Measurements from ENCODE around the gene GPR162.

GRCh38 chr12:6868211-6869048 is 46.8 kb downstream of the GPR162 start:
- TF ChIP-seq GATA3 (IDR thresholded peaks at IDR 0.05; ENCODE audit: low read depth, low read length) (no peak), GATA2 (IDR thresholded peaks at IDR 0.05; ENCODE audit: low read depth, low read length) (no peak)

Measured in SH-SY5Y (cell line).